Neural progenitor cell (in vitro differentiated cells): ENCODE data around the gene SLC4A1.

Source experiments
- CTCF ChIP-seq: fragments of 200-600 bp; sonication (generic); IDR thresholded peaks from 2 replicates; pipeline ENCODE4 v1.5.1; 2017; ENCODE audit warnings: antibody characterized with exemption, mild to moderate bottlenecking
- EZH2 ChIP-seq: fragments of 200-600 bp; sonication (generic); IDR thresholded peaks from 2 replicates; pipeline ENCODE4 v1.6.1; 2017; ENCODE audit warnings: antibody characterized with exemption, mild to moderate bottlenecking, moderate library complexity

DNA sequence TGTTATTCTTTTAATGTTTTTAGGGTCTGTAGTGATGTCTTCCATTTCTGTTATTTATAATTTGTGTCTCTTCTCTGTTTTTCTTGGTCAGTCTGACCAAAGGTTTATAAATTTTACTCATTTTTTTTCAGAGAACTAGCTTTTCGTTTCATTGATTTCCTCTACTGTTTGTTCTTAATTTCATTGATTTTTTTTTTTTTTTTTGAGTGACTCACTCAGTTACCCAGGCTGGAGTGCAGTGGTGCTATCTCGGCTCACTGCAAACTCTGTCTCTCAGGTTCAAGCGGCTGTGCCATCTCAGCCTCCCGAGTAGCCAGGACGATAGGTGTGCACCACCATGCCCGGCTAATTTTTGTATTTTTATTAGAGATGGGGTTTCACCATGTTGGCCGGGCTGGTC lies 35.9 kb downstream of the SLC4A1 start:
- TF ChIP-seq CTCF (no peak), EZH2 (no peak)
